Skeletal muscle satellite cell (primary cell): ENCODE data around the gene DOC2B.
"Not testable (repeated sequence)": the region's sequence is repeated elsewhere in the genome, so short reads cannot be mapped to it uniquely, and the experiment has no call there.

Experiments
- H3K27me3 ChIP-seq: 2 replicates; pipeline ENCODE4 v1.7.0; 2013; ENCODE audit warnings: low read length; ENCODE audit not compliant: control insufficient read depth, insufficient read depth
- H3K36me3 ChIP-seq: 2 replicates; pipeline ENCODE4 v1.7.0; 2013; ENCODE audit warnings: mild to moderate bottlenecking, control low read depth, low read length; ENCODE audit not compliant: insufficient read depth
- H3K4me1 ChIP-seq: 2 replicates; pipeline ENCODE4 v1.7.0; 2013; ENCODE audit warnings: low read length; ENCODE audit not compliant: control insufficient read depth, insufficient read depth
- H3K4me2 ChIP-seq: 2 replicates; pipeline ENCODE4 v1.7.0; 2013; ENCODE audit warnings: mild to moderate bottlenecking, low read length
- H3K4me3 ChIP-seq: 2 replicates; pipeline ENCODE4 v1.7.0; 2013; ENCODE audit warnings: low read length
- H3K9ac ChIP-seq: 2 replicates; pipeline ENCODE4 v1.7.0; 2013; ENCODE audit warnings: mild to moderate bottlenecking, low read depth, low read length, moderate library complexity
- H3K9me3 ChIP-seq: replicated peaks from 2 replicates; pipeline ENCODE4 v1.7.0; 2013; ENCODE audit warnings: mild to moderate bottlenecking, control low read depth, low read length

Gene DOC2B

DNA sequence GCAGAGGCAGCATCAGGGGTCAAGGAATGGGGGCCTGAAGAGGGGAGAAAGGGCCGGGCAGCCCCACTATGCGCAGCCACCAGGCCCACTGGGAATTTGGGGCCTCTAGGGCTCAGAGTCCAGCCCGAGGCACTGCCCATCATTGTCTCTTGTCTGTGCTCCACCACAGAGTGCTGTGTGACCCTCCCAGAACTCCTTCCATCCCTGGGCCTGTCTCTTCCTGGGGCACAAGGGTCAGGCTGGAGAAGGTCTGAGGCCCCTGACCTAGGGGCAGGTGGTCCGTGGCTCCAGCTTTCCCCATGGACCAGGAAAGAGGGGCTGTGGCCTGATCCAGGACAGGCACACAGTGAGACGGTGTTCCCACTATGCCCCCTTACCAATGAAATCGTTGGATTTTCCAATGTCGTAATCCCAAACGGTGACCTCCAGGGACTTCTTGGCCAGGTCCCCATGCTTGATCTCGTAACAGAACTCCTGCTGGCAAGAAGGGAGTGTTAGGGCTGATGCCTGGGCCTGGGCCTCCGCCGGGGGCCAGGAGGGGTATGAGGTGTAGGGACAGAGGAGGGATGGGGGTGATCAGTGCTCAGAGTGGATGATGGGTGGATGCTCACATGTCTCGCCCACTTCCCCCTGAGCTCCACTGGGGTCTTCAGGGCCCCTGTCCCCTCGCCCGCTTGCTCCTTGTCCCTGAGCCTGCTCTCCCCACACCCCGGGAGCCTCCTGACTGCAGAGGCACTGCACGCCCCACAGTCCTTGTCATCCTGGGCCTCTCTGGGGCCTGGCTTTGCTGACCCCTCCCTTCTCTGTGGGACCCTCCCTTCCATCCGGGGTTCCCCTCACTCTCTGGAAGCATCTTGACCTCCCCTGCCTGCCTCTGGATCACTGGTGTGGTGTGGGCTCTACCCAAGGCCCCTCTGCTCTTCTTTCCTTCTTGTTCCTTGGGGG, 33.4 kb downstream of the DOC2B start:
- Histone ChIP-seq H3K4me3 (no peak overlapping the region), H3K9ac (no peak overlapping the region), H3K36me3 (no peaks in the 10 kb centered on the region), H3K27me3 (peaks cover 7% of the 10 kb centered on the region), H3K4me1 (peaks cover 8% of the 10 kb centered on the region), H3K4me2 (no peak overlapping the region), H3K9me3 (no peaks in the 10 kb centered on the region)

DNA sequence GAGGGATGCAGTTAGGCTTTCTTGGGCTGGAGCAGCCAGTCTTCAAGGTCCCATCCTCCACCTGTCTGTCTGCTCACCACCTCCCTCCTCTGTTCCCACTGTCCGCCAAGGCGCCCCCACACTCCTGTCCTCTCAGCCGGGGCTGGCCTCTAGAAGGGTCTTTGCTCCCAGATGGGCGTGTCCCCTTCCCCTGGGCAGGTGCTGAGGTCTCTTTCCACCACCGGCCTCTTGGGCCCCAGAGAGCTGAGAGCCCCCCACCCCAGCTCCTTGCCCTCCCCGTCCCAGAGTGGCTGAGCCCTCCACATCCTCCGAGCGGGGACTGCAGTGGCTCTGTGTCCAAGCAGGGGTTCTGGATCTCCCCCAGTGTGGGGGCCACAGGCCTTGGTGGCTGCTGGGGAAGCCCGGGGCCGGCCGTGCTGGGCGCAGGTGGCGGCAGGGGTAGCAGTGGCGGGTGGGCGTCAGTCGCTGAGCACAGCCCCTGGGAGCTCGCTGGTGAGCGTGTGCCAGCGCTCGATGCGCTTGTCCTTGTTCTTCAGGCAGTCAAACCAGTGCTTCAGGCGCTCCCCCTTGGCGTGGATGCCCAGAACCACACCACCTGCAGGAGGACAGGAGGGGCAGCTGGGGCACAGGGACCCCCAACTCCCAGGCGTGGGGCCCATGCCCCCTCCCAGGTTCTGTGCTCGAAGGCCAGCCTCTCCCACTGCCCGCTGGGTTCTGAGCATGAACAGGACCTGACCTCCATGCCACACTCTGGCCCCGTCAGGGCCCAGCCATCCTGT, 34.3 kb downstream of the DOC2B start:
- H3K4me1 ChIP-seq: peaks cover 3% of the 10 kb centered on the region
- H3K4me3 ChIP-seq: no peak overlapping the region
- H3K4me2 ChIP-seq: no peak overlapping the region
- H3K9me3 ChIP-seq: no peaks in the 10 kb centered on the region
- H3K27me3 ChIP-seq: peaks cover 7% of the 10 kb centered on the region
- no peak overlapping the region for H3K9ac ChIP-seq
- H3K36me3 ChIP-seq: no peaks in the 10 kb centered on the region

DNA sequence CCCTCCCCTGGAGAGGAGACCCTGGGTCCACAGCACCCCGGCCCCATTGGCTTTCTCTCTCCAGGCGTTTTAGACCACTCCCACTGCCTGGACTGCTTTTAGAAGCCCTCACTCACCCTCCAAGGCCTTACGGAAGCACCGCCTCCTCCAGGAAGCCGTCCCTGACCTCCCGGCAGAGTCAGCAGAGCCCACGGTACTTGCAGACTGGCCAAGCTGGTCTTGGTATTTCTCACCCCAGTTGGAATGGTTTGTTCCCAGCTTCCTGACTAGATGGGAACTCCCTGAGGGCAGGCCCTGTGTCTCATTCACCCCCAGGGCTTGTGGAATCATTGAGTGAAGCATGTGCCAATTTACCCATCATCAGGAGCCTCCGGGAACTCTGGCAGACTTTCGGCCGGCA, 34.9 kb downstream of the DOC2B start:
- Histone ChIP-seq H3K9me3 (no peaks in the 10 kb centered on the region), H3K36me3 (no peaks in the 10 kb centered on the region), H3K4me2 (no peak overlapping the region), H3K27me3 (peaks cover 7% of the 10 kb centered on the region), H3K4me1 (peaks cover 3% of the 10 kb centered on the region), H3K9ac (no peak overlapping the region), H3K4me3 (no peak overlapping the region)

DNA sequence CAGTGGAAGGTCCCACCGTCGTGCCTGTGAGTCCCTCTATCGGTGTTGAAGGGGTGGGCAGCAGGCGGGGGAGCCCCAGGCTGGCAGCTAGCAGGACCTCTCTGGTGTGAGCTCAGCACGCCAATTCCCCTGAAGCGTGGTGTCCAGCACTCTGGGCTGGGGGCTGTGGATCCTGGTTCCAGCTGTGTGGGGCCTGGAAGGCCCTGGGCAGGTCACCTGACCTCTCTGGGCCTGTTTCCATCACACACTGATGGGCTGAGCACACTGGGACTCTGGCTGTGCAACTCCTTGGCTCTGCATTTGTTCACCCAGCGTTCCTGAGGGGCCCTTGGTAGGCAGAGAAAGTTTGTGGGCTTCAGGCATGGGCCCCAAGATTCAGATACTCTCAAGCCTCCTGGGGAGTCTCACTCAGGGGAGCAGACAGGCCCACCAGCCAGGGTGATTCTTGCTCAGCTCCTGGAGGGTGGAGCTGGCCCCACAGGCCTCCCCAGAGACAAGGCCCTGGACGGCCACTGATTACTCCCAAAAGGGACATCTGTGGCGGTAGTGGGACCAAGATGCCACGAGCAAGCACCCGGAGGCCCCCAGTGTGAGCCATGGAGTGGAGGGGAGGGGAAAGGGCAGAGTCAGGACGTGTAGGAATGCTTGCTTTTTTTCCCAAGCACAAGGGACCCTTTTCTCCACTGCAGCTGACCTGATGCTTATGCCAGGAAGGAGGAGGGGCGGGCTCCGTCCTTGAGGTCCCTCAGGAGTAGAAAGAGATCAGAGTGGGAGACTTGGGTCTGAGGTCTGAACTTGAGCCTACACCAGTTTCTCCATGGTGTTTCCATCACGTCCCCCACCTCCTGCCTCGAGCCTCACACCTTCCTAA, 35.5 kb downstream of the DOC2B start:
- Histone ChIP-seq H3K36me3 (no peaks in the 10 kb centered on the region), H3K27me3 (peaks cover 7% of the 10 kb centered on the region), H3K9ac (no peak overlapping the region), H3K4me1 (peaks cover 3% of the 10 kb centered on the region), H3K9me3 (no peaks in the 10 kb centered on the region), H3K4me3 (no peak overlapping the region), H3K4me2 (no peak overlapping the region)

DNA sequence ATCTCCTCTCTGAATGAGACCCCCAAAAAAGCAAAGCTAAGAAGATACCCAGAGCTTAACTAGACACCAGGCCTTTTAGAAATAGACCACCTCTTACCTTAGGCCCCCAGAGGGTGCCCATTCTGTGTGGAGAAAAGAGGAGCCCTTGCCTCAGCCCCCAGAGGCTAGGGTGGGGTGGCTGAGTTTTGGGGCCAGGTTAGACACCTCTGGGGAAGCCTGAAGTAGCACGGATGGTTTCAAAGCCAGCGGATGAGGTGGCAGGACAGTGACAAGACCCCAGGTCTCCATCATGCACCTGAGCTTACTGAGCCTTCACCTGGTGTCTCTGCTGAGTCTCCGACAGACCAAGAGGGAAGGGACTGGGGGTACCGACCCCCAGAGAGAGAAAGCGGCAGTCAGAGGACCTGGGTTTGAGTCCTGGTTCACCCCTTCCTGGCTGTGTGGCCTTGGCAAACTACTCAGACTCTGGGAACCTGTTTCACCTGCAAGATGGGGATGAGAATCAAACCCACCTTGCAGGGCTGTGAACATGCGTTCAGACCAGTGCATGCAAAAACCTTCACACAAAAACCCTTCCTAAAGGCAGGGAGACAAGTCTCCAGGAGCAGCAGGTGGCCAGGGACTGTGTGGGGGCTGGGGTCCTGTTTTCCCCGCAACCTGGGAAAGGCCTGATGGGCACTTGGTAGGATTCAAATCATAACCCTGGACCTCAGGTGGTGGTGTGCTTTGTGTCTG, 36.3 kb downstream of the DOC2B start:
- no peak overlapping the region for H3K4me2 ChIP-seq
- H3K9me3 ChIP-seq: no peaks in the 10 kb centered on the region
- H3K4me3 ChIP-seq: no peak overlapping the region
- no peaks in the 10 kb centered on the region for H3K36me3 ChIP-seq
- H3K9ac ChIP-seq: no peak overlapping the region
- peaks cover 7% of the 10 kb centered on the region for H3K27me3 ChIP-seq
- H3K4me1 ChIP-seq: peaks cover 3% of the 10 kb centered on the region

DNA sequence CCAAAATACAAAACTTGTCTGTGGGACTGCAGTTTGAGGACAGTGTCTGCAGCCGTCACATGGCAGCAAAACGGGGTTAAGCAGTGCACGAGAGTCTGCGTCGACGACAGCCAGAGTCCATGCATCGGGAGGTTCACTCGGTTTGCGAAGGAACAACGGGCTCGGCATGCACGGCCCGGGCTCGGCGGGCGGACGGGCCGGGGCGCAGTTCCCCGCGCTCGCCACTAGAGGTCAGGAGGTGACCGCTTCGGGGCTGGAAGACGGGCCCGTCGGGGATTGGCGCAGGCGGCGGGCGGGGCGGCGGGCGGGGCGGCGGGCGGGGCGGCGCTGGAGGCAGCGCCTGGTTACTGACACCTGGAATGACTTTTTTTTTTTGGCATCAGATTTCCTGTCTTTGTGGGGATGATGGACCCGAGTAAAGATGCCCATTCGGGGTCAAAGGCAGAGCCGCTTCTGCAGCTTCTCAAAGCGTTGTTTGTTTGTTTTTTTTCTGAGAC, 37.6 kb downstream of the DOC2B start:
- H3K9me3 ChIP-seq: no peaks in the 10 kb centered on the region
- no peak overlapping the region for H3K9ac ChIP-seq
- no peak overlapping the region for H3K4me3 ChIP-seq
- peaks cover 3% of the 10 kb centered on the region for H3K4me1 ChIP-seq
- H3K4me2 ChIP-seq: peak overlapping the region; percentile 73
- H3K27me3 ChIP-seq: peaks cover 4% of the 10 kb centered on the region
- no peaks in the 10 kb centered on the region for H3K36me3 ChIP-seq

DNA sequence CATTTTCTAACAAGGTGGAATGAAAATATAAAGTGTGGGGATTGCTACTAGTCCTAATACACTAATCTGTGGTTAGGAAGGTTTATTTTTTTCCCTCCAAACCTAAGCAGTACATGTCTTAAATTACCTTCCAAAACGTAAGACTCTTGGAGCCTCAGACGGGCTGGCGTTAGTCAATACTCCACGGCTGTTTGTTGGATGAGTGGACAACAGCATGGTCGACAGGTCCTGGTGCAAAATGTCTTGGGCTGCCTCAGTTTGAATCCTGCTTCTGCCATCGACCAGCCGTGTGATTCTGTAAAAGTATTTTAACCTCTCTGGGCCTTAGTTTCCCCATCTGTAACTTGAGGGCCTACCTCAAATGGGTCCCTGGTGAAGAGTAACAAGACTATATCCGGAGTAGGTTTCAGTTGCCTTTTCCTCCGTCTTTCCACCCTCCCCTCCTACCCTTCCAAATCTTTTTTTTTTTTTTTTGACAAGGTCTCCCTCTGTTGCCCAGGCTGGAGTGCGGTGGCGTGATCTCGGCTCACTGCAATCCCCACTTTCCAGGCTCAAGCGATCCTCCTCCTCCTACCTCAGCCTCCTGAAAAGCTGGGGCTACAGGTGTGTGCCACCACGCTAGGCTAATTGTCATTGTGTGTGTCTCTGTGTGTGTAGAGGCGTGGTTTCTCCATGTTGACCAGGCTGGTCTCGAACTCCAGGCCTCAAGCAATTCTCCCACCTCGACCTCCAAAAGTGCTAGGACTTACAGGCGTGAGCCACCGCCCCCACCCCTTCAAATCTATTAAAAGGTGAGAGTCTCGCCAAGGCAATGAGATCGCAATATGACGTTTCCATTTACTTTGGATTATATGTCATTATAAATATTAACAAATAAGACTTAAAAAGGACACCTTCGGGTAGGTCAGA, 38.3 kb downstream of the DOC2B start:
- H3K4me1 ChIP-seq: peaks cover 3% of the 10 kb centered on the region
- H3K4me3 ChIP-seq: no peak overlapping the region
- no peak overlapping the region for H3K9ac ChIP-seq
- H3K27me3 ChIP-seq: peaks cover 4% of the 10 kb centered on the region
- H3K9me3 ChIP-seq: no peaks in the 10 kb centered on the region
- H3K36me3 ChIP-seq: no peaks in the 10 kb centered on the region
- H3K4me2 ChIP-seq: peak overlapping the region; percentile 73

DNA sequence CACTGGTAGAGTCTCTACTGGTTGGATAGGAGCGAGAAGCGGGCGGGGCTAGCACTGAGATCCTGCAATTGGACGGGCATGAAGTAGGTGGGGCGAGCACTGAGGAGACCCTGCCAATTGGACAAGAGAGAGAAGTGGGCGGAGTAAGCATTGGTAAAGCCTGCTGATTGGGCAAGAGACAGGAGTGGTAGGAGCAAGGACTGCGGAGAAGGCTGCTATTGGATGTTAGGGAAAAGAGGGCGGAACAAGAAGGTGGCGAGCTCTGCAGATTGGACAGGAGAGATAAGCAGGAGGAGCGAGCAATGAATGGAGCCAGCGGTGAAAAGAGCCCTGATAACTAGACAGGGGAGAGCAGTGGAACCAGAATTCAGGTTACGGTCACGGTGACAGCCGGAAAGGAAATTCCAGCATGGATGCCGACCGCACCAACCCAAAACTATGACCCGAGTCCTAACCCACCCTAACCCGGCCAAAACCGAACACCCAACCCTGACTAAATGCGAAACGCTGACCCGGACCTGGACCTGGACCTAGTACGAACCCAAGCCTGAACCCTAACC, 39.3 kb downstream of the DOC2B start:
- Histone ChIP-seq H3K4me1 (peaks cover 3% of the 10 kb centered on the region), H3K4me3 (no peak overlapping the region), H3K9ac (no peak overlapping the region), H3K4me2 (no peak overlapping the region), H3K9me3 (no peaks in the 10 kb centered on the region), H3K27me3 (peaks cover 4% of the 10 kb centered on the region), H3K36me3 (no peaks in the 10 kb centered on the region)

DNA sequence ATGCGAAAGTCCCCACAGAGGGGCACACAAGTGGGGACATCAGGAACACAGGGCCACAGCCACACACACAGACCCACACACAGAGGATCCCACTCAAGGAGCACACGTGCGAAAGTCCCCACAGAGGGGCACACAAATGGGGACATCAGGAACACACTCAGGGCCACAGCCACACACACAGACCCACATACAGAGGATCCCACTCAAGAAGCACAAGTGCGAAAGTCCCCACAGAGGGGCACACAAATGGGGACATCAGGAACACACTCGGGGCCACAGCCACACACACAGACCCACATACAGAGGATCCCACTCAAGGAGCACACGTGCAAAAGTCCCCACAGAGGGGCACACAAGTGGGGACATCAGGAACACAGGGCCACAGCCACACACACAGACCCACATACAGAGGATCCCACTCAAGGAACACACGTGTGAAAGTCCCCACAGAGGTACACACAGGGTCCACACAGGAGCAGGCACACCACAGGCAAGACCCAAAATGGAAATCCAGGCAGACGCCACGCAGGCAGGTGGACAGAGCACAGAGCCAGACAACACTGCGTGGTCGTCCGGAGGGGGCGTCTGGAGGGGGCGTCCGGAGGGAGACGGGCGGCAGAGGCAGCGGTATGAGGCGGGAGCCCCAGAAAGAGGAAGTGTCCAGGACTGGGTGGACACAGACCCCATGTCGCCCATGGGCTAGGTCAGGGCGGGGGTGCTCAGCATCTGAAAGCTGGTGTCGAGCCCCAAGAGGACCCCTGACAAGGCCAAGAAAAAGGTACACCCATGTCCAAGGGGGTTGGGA, 41.8 kb downstream of the DOC2B start:
- H3K4me1 ChIP-seq, H3K27me3 ChIP-seq, H3K36me3 ChIP-seq, H3K4me3 ChIP-seq, H3K9ac ChIP-seq, H3K4me2 ChIP-seq, H3K9me3 ChIP-seq: not testable (repeated sequence)
